Astrocyte (in vitro differentiated cells and primary cell): ENCODE results near the gene EDNRA. TPM values are rescaled to one million over a fixed set of nuclear protein-coding genes. Genes with fewer than 3 reads are reported as not detected.

ENCODE experiments used
- DNase-seq: peaks from one replicate; pipeline ENCODE4 v3.0.0-alpha.2; 2010; ENCODE audit warnings: low read depth
- FAIRE-seq: peaks from 2 replicates; lab custom pipeline; 2011; peaks lifted over from hg19 to GRCh38; lab: Jason Lieb, UNC
- H2AFZ ChIP-seq: 2 replicates; pipeline ENCODE4 v1.6.0; 2012; ENCODE audit warnings: low read depth, low read length, inconsistent platforms
- H3K27ac ChIP-seq: 2 replicates; pipeline ENCODE4 v1.5.1; 2011; ENCODE audit warnings: low read depth, low read length, inconsistent platforms
- H3K27me3 ChIP-seq: 2 replicates; pipeline ENCODE4 v1.6.0; 2011; ENCODE audit warnings: low read length, inconsistent platforms; ENCODE audit not compliant: insufficient read depth
- H3K36me3 ChIP-seq: 2 replicates; pipeline ENCODE4 v1.5.1; 2011; ENCODE audit warnings: low read length, inconsistent platforms; ENCODE audit not compliant: insufficient read depth
- H3K4me1 ChIP-seq: 2 replicates; pipeline ENCODE4 v1.5.1; 2011; ENCODE audit warnings: low read length, inconsistent platforms; ENCODE audit not compliant: insufficient read depth
- H3K4me2 ChIP-seq: 2 replicates; pipeline ENCODE4 v1.6.0; 2012; ENCODE audit warnings: low read length, inconsistent platforms
- H3K4me3 ChIP-seq: 2 replicates; pipeline ENCODE4 v1.5.1; 2011; ENCODE audit warnings: low read depth, mild to moderate bottlenecking, low read length, inconsistent platforms; ENCODE audit not compliant: insufficient read depth
- H3K79me2 ChIP-seq: 2 replicates; pipeline ENCODE4 v1.6.0; 2012; ENCODE audit warnings: mild to moderate bottlenecking, low read length, inconsistent platforms; ENCODE audit not compliant: insufficient read depth
- H3K9ac ChIP-seq: 2 replicates; pipeline ENCODE4 v1.6.0; 2012; ENCODE audit warnings: mild to moderate bottlenecking, low read length, inconsistent platforms
- H3K9me3 ChIP-seq: 2 replicates; pipeline ENCODE4 v1.5.1; 2012; ENCODE audit warnings: low read depth, mild to moderate bottlenecking, low read length, inconsistent platforms; ENCODE audit not compliant: insufficient read depth
- H4K20me1 ChIP-seq: 2 replicates; pipeline ENCODE4 v1.6.0; 2012; ENCODE audit warnings: low read length, inconsistent platforms; ENCODE audit not compliant: insufficient read depth
- H3K27ac Mint-ChIP-seq: one replicate; pipeline ENCODE4 v1.8.0; 2021; ENCODE audit warnings: mild to moderate bottlenecking, mixed read lengths; ENCODE audit not compliant: unreplicated experiment
- H3K27me3 Mint-ChIP-seq: one replicate; pipeline ENCODE4 v1.8.0; 2021; ENCODE audit warnings: low read depth, mixed read lengths; ENCODE audit not compliant: unreplicated experiment
- H3K36me3 Mint-ChIP-seq: one replicate; pipeline ENCODE4 v1.8.0; 2021; ENCODE audit warnings: low read depth, mixed read lengths; ENCODE audit not compliant: unreplicated experiment
- H3K4me1 Mint-ChIP-seq: one replicate; pipeline ENCODE4 v1.8.0; 2021; ENCODE audit warnings: low read depth, mixed read lengths; ENCODE audit not compliant: unreplicated experiment
- H3K4me3 Mint-ChIP-seq: one replicate; pipeline ENCODE4 v1.8.0; 2021; ENCODE audit warnings: mild to moderate bottlenecking, moderate library complexity, mixed read lengths; ENCODE audit not compliant: unreplicated experiment
- H3K9me3 Mint-ChIP-seq: one replicate; pipeline ENCODE4 v1.8.0; 2021; ENCODE audit warnings: mild to moderate bottlenecking, mixed read lengths; ENCODE audit not compliant: unreplicated experiment
- EZH2 ChIP-seq: IDR thresholded peaks from 2 replicates; pipeline ENCODE4 v1.6.1; 2012; ENCODE audit warnings: mild to moderate bottlenecking, low read length, inconsistent platforms; ENCODE audit not compliant: insufficient read depth
- total RNA-seq: library from RNA; stranded (reverse); gene quantifications from 2 replicates; pipeline ENCODE4 v1.2.1, GENCODE V29; 2021
- TF ChIP-seq, protein P1 (sequence below): IDR thresholded peaks from 2 replicates; pipeline ENCODE4 v1.5.1; 2011; ENCODE audit warnings: low read depth, mild to moderate bottlenecking, inconsistent platforms, low read length, moderate library complexity; ENCODE audit not compliant: insufficient read depth

Gene EDNRA
- total RNA-seq, 1 donor from 2014 or later = 6.4 TPM

DNA sequence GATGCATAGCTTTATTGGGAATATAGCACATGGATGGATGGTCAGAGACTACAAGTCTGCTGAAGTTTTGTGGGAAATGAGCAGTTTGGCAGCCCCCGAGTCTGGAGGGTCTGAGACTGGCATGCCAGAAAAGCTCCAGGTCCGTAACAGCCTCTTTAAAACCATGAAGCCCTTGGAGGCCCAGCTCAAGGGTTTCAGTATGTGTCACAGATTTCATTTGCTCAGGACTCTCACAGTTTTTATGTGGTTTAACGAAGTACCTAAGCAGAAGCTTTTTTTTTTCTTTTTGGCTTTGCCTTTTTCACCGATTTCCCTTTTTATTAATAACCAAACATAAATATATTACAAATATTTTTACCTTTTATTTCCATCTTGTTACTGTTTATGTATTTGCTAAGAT, 105.7 kb downstream of the EDNRA start:
- Mint-ChIP-seq H3K9me3 (peaks cover 10% of the 10 kb centered on the region), H3K4me1 (peaks cover 13% of the 10 kb centered on the region), H3K27ac (no peak overlapping the region), H3K4me3 (no peak overlapping the region), H3K36me3 (no peaks in the 10 kb centered on the region), H3K27me3 (no peaks in the 10 kb centered on the region)
- DNase-seq (no peak), FAIRE-seq (no peak)
- no peaks in the 10 kb centered on the region for H3K36me3 ChIP-seq
- H3K79me2 ChIP-seq = no peaks in the 10 kb centered on the region
- H3K9me3 ChIP-seq = no peaks in the 10 kb centered on the region
- H3K27me3 ChIP-seq = no peaks in the 10 kb centered on the region
- peaks cover 3% of the 10 kb centered on the region for H3K4me1 ChIP-seq
- TF ChIP-seq EZH2 = no peak
- TF ChIP-seq, protein P1, sequence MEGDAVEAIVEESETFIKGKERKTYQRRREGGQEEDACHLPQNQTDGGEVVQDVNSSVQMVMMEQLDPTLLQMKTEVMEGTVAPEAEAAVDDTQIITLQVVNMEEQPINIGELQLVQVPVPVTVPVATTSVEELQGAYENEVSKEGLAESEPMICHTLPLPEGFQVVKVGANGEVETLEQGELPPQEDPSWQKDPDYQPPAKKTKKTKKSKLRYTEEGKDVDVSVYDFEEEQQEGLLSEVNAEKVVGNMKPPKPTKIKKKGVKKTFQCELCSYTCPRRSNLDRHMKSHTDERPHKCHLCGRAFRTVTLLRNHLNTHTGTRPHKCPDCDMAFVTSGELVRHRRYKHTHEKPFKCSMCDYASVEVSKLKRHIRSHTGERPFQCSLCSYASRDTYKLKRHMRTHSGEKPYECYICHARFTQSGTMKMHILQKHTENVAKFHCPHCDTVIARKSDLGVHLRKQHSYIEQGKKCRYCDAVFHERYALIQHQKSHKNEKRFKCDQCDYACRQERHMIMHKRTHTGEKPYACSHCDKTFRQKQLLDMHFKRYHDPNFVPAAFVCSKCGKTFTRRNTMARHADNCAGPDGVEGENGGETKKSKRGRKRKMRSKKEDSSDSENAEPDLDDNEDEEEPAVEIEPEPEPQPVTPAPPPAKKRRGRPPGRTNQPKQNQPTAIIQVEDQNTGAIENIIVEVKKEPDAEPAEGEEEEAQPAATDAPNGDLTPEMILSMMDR = no peak
- no peak overlapping the region for H3K27ac ChIP-seq
- H3K9ac ChIP-seq = no peak overlapping the region
- no peak overlapping the region for H3K4me3 ChIP-seq
- H2AFZ ChIP-seq = peak overlapping the region; percentile 41
- no peaks in the 10 kb centered on the region for H4K20me1 ChIP-seq
- no peak overlapping the region for H3K4me2 ChIP-seq

DNA sequence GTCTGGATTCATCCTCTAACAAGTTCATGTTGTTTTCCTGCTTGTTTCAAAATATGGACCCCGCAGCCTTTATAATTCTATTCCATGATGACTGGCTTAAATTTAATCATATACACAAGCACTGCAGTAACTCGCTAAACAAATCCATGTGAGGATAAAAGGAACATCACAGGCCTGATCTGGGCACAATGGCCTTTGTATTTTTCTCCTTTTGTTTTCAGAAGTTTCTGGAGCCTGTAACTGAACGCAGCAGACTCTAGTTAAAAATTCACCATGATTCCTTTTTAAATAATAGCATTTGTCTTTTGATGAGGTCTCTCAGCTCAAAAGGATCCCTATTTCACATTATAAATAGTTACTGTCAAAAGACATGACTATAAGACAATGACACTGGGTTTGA, 106.1 kb downstream of the EDNRA start:
- Histone ChIP-seq H2AFZ (no peak overlapping the region), H3K9me3 (no peaks in the 10 kb centered on the region), H3K27me3 (no peaks in the 10 kb centered on the region), H3K4me2 (no peak overlapping the region), H3K27ac (no peak overlapping the region), H3K79me2 (no peaks in the 10 kb centered on the region), H4K20me1 (no peaks in the 10 kb centered on the region), H3K4me3 (no peak overlapping the region), H3K36me3 (no peaks in the 10 kb centered on the region), H3K4me1 (peaks cover 3% of the 10 kb centered on the region), H3K9ac (no peak overlapping the region)
- Mint-ChIP-seq H3K36me3 (no peaks in the 10 kb centered on the region), H3K4me3 (no peak overlapping the region), H3K27ac (no peak overlapping the region), H3K9me3 (peaks cover 10% of the 10 kb centered on the region), H3K4me1 (peaks cover 11% of the 10 kb centered on the region), H3K27me3 (no peaks in the 10 kb centered on the region)
- DNase-seq = no peak
- FAIRE-seq = peak; percentile 47
- no peak for TF ChIP-seq EZH2
- TF ChIP-seq, protein P1 = no peak

DNA sequence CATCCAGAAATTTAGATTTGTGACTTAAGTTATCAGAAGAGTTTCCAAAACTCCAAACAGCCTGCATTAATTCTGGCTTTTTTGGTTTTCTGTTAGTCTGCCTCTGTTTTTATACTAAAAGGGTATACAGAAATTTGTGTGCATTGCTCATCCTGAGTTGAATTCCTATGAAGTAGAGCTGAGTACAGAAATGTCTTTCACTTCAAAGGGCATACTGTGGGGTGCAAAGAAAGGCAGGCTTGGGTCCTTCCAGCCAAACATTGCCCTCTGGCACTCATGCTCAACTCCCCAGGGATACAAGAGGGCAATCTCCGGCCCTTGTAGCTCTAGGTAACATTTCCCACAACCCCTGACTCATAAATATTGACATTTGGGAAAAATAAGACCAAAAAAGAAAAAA, 108.7 kb downstream of the EDNRA start:
- Histone ChIP-seq H3K79me2 (no peaks in the 10 kb centered on the region), H3K9me3 (no peaks in the 10 kb centered on the region), H3K4me3 (no peak overlapping the region), H3K27me3 (no peaks in the 10 kb centered on the region), H3K4me1 (peaks cover 3% of the 10 kb centered on the region), H4K20me1 (no peaks in the 10 kb centered on the region), H2AFZ (no peak overlapping the region), H3K27ac (peak overlapping the region; percentile 45), H3K36me3 (no peaks in the 10 kb centered on the region), H3K4me2 (no peak overlapping the region), H3K9ac (peak overlapping the region; percentile 39)
- DNase-seq (no peak), FAIRE-seq (no peak)
- Mint-ChIP-seq H3K9me3 (peaks cover 5% of the 10 kb centered on the region), H3K27me3 (no peaks in the 10 kb centered on the region), H3K4me3 (no peak overlapping the region), H3K36me3 (no peaks in the 10 kb centered on the region), H3K4me1 (peaks cover 6% of the 10 kb centered on the region), H3K27ac (no peak overlapping the region)
- no peak for TF ChIP-seq EZH2
- TF ChIP-seq, protein P1 = no peak
